ENCODE measurements around the gene ARID1B. TPM values are rescaled to one million over a fixed set of nuclear protein-coding genes. Genes with fewer than 3 reads are reported as not detected.
A peak's percentile ranks its signal among the peaks of the same experiment; 100 is the strongest.

Gene ARID1B
- total and polyA plus RNA-seq, 7 donors, result 8.1 to 61.1 (median 53.1) TPM

DNA sequence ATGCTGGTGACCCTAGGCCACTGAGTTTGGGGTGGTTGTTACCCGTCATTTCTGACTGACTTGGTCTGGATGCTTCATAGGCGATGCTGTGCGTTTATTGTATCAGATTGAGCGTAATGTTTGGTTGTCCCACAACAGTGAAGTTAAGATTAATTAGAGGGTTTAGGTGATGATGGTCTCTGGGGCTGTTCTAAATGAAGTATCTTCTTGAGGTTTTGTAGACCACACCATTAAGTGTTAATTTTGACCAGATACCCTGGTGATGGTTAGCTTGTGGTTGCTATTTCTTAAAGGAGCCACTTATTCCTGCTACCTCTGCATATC is 132.8 kb downstream of the ARID1B start:
- Histone ChIP-seq H3K4me3 (no peak overlapping the region), H3K27me3 (ENCODE audit: insufficient read depth in 3 of 3, low read length in 2 of 3) (no peaks in the 10 kb centered on the region), H3K27ac (no peak overlapping the region), H3K36me3 (ENCODE audit: insufficient read depth in 1 of 2, low read depth in 1 of 2) (no peaks in the 10 kb centered on the region), H3K4me1 (peaks cover 26% of the 10 kb centered on the region), H3K9me3 (no peaks in the 10 kb centered on the region)
- no peak for TF ChIP-seq CTCF (IDR thresholded peaks at IDR 0.05)
- intact Hi-C loops (cut with DNase I), result no loop called here
- 97 to 100% (median 99%) methylated on average over 4 of the region's 4 CpGs for WGBS, 3 donors
- ATAC-seq (no peak), DNase-seq (no peak)

- Histone ChIP-seq H3K4me3 (no peak overlapping the region), H3K9me3 (no peaks in the 10 kb centered on the region), H3K27me3 (ENCODE audit: insufficient read depth in 3 of 3, low read length in 2 of 3) (no peaks in the 10 kb centered on the region), H3K36me3 (ENCODE audit: insufficient read depth in 1 of 2, low read depth in 1 of 2) (no peaks in the 10 kb centered on the region), H3K27ac (no peak overlapping the region), H3K4me1 (peaks cover 26% of the 10 kb centered on the region)
- ATAC-seq, result peak in 3 of 4 donors; percentile 20 to 57 (median 27)
- intact Hi-C loops (cut with DNase I), result no loop called here
- no peak for DNase-seq
- 17 to 44% (median 23%) methylated on average over 1 of the region's 1 CpG for WGBS, 3 donors
- no peak for TF ChIP-seq CTCF (IDR thresholded peaks at IDR 0.05)
Measured at GRCh38 chr6:156910938-156911337, 133.8 kb downstream of the ARID1B start.

- intact Hi-C loops (cut with DNase I), result no loop called here
Measured at GRCh38 chr6:156911581-156911980, 134.4 kb downstream of the ARID1B start.

DNA sequence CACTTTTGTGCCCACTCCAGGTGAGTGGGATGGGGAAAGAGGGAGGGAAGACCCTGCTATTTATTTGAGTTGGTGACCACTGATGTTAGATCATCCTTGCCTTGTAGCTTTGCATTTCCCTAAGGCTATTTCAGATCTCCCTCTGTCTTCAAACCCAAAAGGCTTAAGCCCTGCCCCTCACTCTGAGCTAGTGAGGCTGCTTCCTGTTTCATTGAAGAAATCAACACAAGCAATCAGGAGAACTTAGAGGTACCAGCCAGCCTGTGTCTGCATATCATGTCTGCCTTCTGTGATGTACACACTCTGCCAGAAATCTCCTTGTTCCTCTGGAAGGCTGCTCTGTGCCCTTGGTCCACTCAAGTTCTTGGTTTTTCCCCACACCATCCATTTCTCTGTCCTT is 135.3 kb downstream of the ARID1B start:
- Histone ChIP-seq H3K27me3 (ENCODE audit: insufficient read depth in 3 of 3, low read length in 2 of 3) (no peaks in the 10 kb centered on the region), H3K36me3 (ENCODE audit: insufficient read depth in 1 of 2, low read depth in 1 of 2) (no peaks in the 10 kb centered on the region), H3K9me3 (no peaks in the 10 kb centered on the region), H3K27ac (no peak overlapping the region), H3K4me3 (no peak overlapping the region), H3K4me1 (peaks cover 36% of the 10 kb centered on the region)
- TF ChIP-seq CTCF (IDR thresholded peaks at IDR 0.05), result no peak
- intact Hi-C loops (cut with DNase I), result no loop called here
- DNase-seq (no peak), ATAC-seq (no peak)

More at GRCh38 chr6:156911581-156911980, 134.4 kb downstream of the ARID1B start:
- H3K4me3 ChIP-seq, result no peak overlapping the region
- H3K27ac ChIP-seq, result no peak overlapping the region
- peaks cover 30% of the 10 kb centered on the region for H3K4me1 ChIP-seq
- TF ChIP-seq CTCF (IDR thresholded peaks at IDR 0.05), result no peak
- no peaks in the 10 kb centered on the region for H3K36me3 ChIP-seq (ENCODE audit: insufficient read depth in 1 of 2, low read depth in 1 of 2)
- no peak for DNase-seq
- no peak for ATAC-seq
- H3K9me3 ChIP-seq, result no peaks in the 10 kb centered on the region
- no peaks in the 10 kb centered on the region for H3K27me3 ChIP-seq (ENCODE audit: insufficient read depth in 3 of 3, low read length in 2 of 3)
- 57 to 85% (median 69%) methylated on average over 2 of the region's 2 CpGs for WGBS, 3 donors

- WGBS, 3 donors, result 65 to 75% (median 69%) methylated on average over 7 of the region's 7 CpGs
- peak in 3 of 4 donors; percentile 62 to 74 (median 66) for ATAC-seq
- Histone ChIP-seq H3K4me1 (peaks cover 47% of the 10 kb centered on the region), H3K4me3 (no peak overlapping the region), H3K27me3 (ENCODE audit: insufficient read depth in 3 of 3, low read length in 2 of 3) (no peaks in the 10 kb centered on the region), H3K36me3 (ENCODE audit: insufficient read depth in 1 of 2, low read depth in 1 of 2) (no peaks in the 10 kb centered on the region), H3K9me3 (no peaks in the 10 kb centered on the region), H3K27ac (no peak overlapping the region)
- no peak for DNase-seq
- intact Hi-C loops (cut with DNase I), result no loop called here
- no peak for TF ChIP-seq CTCF (IDR thresholded peaks at IDR 0.05)
Measured at GRCh38 chr6:156914181-156914580, 137.0 kb downstream of the ARID1B start.
